GM19463 (cell line): Measurements from ENCODE around the gene C2CD4B.

ENCODE experiments used
- ATAC-seq: cut with Tn5 transposase; IDR thresholded peaks from one replicate; pipeline ENCODE4 v1.9.1; 2021; ENCODE audit warnings: mild to moderate bottlenecking, moderate library complexity; ENCODE audit not compliant: unreplicated experiment

Gene C2CD4B

GRCh38 chr15:62165104-62165792 is at the start of gene C2CD4B:
Gene C2CD4B, minus strand, starts transcription at chr15:62165285. Its CDS starts 301 bp downstream, at chr15:62164984.
- no peak for ATAC-seq

GRCh38 chr15:62212741-62213140 is 47.7 kb upstream of the C2CD4B start:
- ATAC-seq, result no peak

GRCh38 chr15:62211348-62211747 is 46.3 kb upstream of the C2CD4B start:
- ATAC-seq, result no peak

GRCh38 chr15:62209821-62210220 is 44.7 kb upstream of the C2CD4B start:
- ATAC-seq, result no peak

- no peak for ATAC-seq
These were observed 44.2 kb upstream of the C2CD4B start for GRCh38 chr15:62209322-62209721.

GRCh38 chr15:62208884-62209283 is 43.8 kb upstream of the C2CD4B start:
- no peak for ATAC-seq

- no peak for ATAC-seq
These were observed 43.3 kb upstream of the C2CD4B start for GRCh38 chr15:62208367-62208766.

GRCh38 chr15:62190675-62191074 is 25.6 kb upstream of the C2CD4B start:
- ATAC-seq, result no peak

GRCh38 chr15:62190274-62190673 is 25.2 kb upstream of the C2CD4B start:
- ATAC-seq, result no peak

- no peak for ATAC-seq
These were observed 23.7 kb upstream of the C2CD4B start for GRCh38 chr15:62188744-62189143.

GRCh38 chr15:62187910-62188309 is 22.8 kb upstream of the C2CD4B start:
- ATAC-seq, result no peak

GRCh38 chr15:62187425-62187824 is 22.3 kb upstream of the C2CD4B start:
- no peak for ATAC-seq

GRCh38 chr15:62186578-62186977 is 21.5 kb upstream of the C2CD4B start:
- ATAC-seq, result no peak

- no peak for ATAC-seq
These were observed 18.0 kb upstream of the C2CD4B start for GRCh38 chr15:62183130-62183529.

- ATAC-seq, result no peak
These were observed 8.1 kb upstream of the C2CD4B start for GRCh38 chr15:62173215-62173614.

GRCh38 chr15:62171882-62172281 is 6.8 kb upstream of the C2CD4B start:
- no peak for ATAC-seq

GRCh38 chr15:62165793-62166375 is 799 bp upstream of the C2CD4B start:
- ATAC-seq, result no peak

- no peak for ATAC-seq
These were observed 535 bp downstream of the C2CD4B start for GRCh38 chr15:62164396-62165103.

GRCh38 chr15:62164014-62164395 is 1.1 kb downstream of the C2CD4B start:
- no peak for ATAC-seq

- ATAC-seq, result no peak
These were observed 1.6 kb downstream of the C2CD4B start for GRCh38 chr15:62163397-62164013.

- no peak for ATAC-seq
These were observed 11.9 kb downstream of the C2CD4B start for GRCh38 chr15:62153228-62153627.

GRCh38 chr15:62150445-62150844 is 14.6 kb downstream of the C2CD4B start:
- ATAC-seq, result no peak
